ENCODE data around the gene MCTP2. TPM values are rescaled to one million over a fixed set of nuclear protein-coding genes. Genes with fewer than 3 reads are reported as not detected.

The MCTP2 gene
- total and polyA plus RNA-seq, 2 of the 8 experiments (the other 6 are each of a cell fraction or from before 2014, with no cell fraction given), result 3.4 to 4.5 TPM

- 97% methylated on average over 3 of the region's 4 CpGs; no CpG with 5 or more reads in 1 of the 2 experiments for WGBS, 2 experiments (ENCODE audit: extremely low coverage in 1 of 2, insufficient coverage in 1 of 2, insufficient read length in 1 of 2, insufficient replicate concordance in 2 of 2, low coverage in 1 of 2, low lambda C conversion rate in 2 of 2, missing lambda C conversion rate in 1 of 2)
- Histone ChIP-seq H3K79me2 (ENCODE audit: control insufficient read depth in 1 of 2, insufficient read depth in 2 of 2, low read length in 2 of 2) (no peaks in the 10 kb centered on the region), H2BK12ac (ENCODE audit: low read depth, low read length) (no peak overlapping the region), H3K23ac (ENCODE audit: insufficient read length) (no peak overlapping the region), H3K27me3 (replicated peaks in 1 of 4; ENCODE audit: control insufficient read depth in 3 of 4, extremely low read depth in 1 of 4, insufficient read depth in 3 of 4, low read length in 3 of 4) (no peaks in the 10 kb centered on the region), H3K9me3 (ENCODE audit: insufficient read depth in 2 of 2, low read depth in 1 of 2, low read length in 1 of 2) (0 out of 4 replicates have a peak, but pooled peaks cover 0 to 5% of the 10 kb centered on the region in 2 experiments), H3K4ac (replicated peaks; ENCODE audit: insufficient read length, low read depth, low read length) (no peak overlapping the region), H2AFZ (ENCODE audit: low read length) (no peak overlapping the region), H2BK5ac (ENCODE audit: low read depth, low read length) (no peak overlapping the region), H3K79me1 (ENCODE audit: low read depth, low read length) (no peaks in the 10 kb centered on the region), H3K23me2 (ENCODE audit: low read depth, low read length) (no peaks in the 10 kb centered on the region), H3K4me2 (ENCODE audit: insufficient read depth in 1 of 2, low read depth in 2 of 2, low read length in 2 of 2) (no peak overlapping the region), H3K14ac (ENCODE audit: insufficient read length) (no peak overlapping the region), H3K4me1 (replicated peaks in 1 of 4; ENCODE audit: control insufficient read depth in 3 of 4, insufficient read depth in 4 of 4, low read length in 3 of 4) (no peaks in the 10 kb centered on the region; a peak in 1 of 7 replicates), H3K56ac (replicated peaks; ENCODE audit: insufficient read length, low read depth, low read length) (no peak overlapping the region), H2BK20ac (ENCODE audit: low read length) (no peak overlapping the region), H2BK120ac (replicated peaks; ENCODE audit: low read depth, low read length) (no peak overlapping the region), H4K91ac (replicated peaks; ENCODE audit: insufficient read length, low read length) (no peak overlapping the region), H3K18ac (ENCODE audit: extremely low read depth, low read length) (no peak overlapping the region), H3K9ac (replicated peaks in 1 of 4; ENCODE audit: extremely low read depth in 1 of 4, low read depth in 3 of 4, low read length in 3 of 4) (no peak overlapping the region), H3K4me3 (ENCODE audit: extremely low read depth in 1 of 4, insufficient read depth in 2 of 4, low read depth in 3 of 4, low read length in 4 of 4) (no peak overlapping the region), H3K36me3 (ENCODE audit: control insufficient read depth in 2 of 4, insufficient read depth in 4 of 4, low read length in 3 of 4) (no peaks in the 10 kb centered on the region), H4K8ac (ENCODE audit: extremely low read depth, insufficient read depth, low read length) (no peak overlapping the region), H4K20me1 (replicated peaks in 1 of 2; ENCODE audit: control insufficient read depth in 1 of 2, insufficient read depth in 2 of 2, low read length in 2 of 2) (no peaks in the 10 kb centered on the region), H3K27ac (ENCODE audit: low read depth, low read length) (no peak overlapping the region), H4K5ac (ENCODE audit: insufficient read length, low read depth, low read length) (no peak overlapping the region), H2AK5ac (ENCODE audit: low read depth, low read length) (no peak overlapping the region), H2BK15ac (ENCODE audit: low read length) (no peak overlapping the region)
- DNase-seq (ENCODE audit: low read depth in 1 of 2, low spot score in 2 of 2) (no peak), FAIRE-seq (no peak)
- POLR2A ChIA-PET (ENCODE audit: partially characterized antibody), result no interaction called here
- CTCF ChIA-PET (ENCODE audit: partially characterized antibody), result interaction anchor here (2.4 kb wide), 1 partner anchor 86 kb away, joined by 12 read pairs; no protein-coding TSS in a partner anchor
- TF ChIP-seq EGR1 (IDR thresholded peaks at IDR 0.05; ENCODE audit: borderline replicate concordance, low read depth, low read length) (no peak), BCL11A (IDR thresholded peaks at IDR 0.05; ENCODE audit: low read depth in 2 of 2, low read length in 2 of 2) (no peak), ATF2 (IDR thresholded peaks at IDR 0.05; ENCODE audit: low read length) (no peak), TCF12 (IDR thresholded peaks at IDR 0.05; ENCODE audit: low read depth, low read length) (no peak), ATF3 (IDR thresholded peaks at IDR 0.05; ENCODE audit: insufficient read depth, low read depth, low read length) (no peak), POLR2AphosphoS5 (IDR thresholded peaks at IDR 0.05; ENCODE audit: low read depth, low read length) (no peak), RBBP5 (IDR thresholded peaks at IDR 0.05; ENCODE audit: borderline replicate concordance, low read depth, low read length) (no peak), CHD2 (IDR thresholded peaks at IDR 0.05; ENCODE audit: low read length) (no peak), MAFK (IDR thresholded peaks at IDR 0.05; ENCODE audit: low read depth, low read length) (no peak), USF2 (IDR thresholded peaks at IDR 0.05; ENCODE audit: low read length) (no peak), TAF1 (IDR thresholded peaks at IDR 0.05; ENCODE audit: low read depth, low read length) (no peak)
These were observed 7.3 kb downstream of the MCTP2 start for GRCh38 chr15:94238539-94239118.
